ENCODE measurements around the gene VPS26B.
"Not testable (repeated sequence)": the region's sequence is repeated elsewhere in the genome, so short reads cannot be mapped to it uniquely, and the experiment has no call there.

The VPS26B gene

DNA sequence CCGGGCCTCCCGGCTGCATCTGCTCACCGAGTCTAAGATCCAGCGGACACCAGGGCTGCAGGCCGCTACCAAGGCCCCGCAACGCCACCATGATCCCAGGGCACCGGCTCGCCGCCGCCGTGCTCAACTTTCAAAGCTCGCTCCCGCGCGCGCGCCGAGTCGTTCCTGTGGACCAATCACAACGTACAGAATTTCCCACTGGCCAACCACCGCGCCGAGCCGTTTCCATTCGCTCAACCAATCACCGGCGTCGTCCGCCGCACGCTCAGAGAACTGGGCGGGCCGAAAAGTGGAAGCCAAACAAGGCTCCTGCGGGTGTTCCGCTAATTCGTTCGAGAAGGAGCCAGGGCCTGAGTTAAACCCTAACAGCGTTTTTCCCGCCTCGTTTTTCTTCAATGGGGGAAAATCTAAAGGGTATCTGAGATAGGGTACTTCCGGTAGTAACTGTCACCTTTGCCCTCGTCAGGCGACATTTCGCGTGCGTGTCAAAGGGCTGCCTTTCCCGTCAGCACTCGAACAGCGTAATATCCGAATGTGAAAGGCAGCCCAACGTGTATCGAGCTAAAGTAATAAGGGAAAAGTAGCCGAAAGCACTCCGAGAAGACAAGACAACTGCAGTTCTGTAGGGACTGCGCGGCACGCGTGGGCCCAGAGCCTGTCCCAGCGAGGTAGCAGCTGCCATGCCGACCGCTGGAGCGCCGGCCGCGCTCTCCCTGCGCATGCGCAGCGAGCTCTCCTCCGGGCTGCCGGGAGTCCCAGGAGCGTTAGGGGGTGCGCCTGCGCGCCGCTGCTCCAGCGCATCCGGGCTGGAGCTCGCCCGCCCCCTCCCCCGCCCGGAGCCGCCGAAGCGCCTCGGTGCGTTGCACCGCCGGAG lies at the start of gene VPS26B, which contains the start of gene NCAPD3:
Gene VPS26B, plus strand, starts transcription at position 836 of the 874 bp plus-strand sequence. CDS start 452 bp downstream, outside the sequence.
Gene NCAPD3, minus strand, starts transcription at position 132 of the 874 bp plus-strand sequence. Its CDS starts 41 bp downstream, at position 91.
- peak within 1 kb of the TSS; percentile 83 for H3K4me3 ChIP-seq (ENCODE audit: low read depth, low read length)
- peak; percentile 99 for DNase-seq (ENCODE audit: low read depth)
- no peak for TF ChIP-seq CTCF (IDR thresholded peaks at IDR 0.05; ENCODE audit: low read depth, low read length)
- peak; percentile 100 for TF ChIP-seq POLR2A (IDR thresholded peaks at IDR 0.05; ENCODE audit: extremely low read depth, insufficient read length)
- TF ChIP-seq MAX (IDR thresholded peaks at IDR 0.05; ENCODE audit: low read depth, low read length) = peak; percentile 75
- TF ChIP-seq MYC (IDR thresholded peaks at IDR 0.05; ENCODE audit: low read depth, low read length) = peak; percentile 62; the same call in 1 of the 2 replicates

- TF ChIP-seq MAX (IDR thresholded peaks at IDR 0.05; ENCODE audit: low read depth, low read length) (no peak), POLR2A (IDR thresholded peaks at IDR 0.05; ENCODE audit: extremely low read depth, insufficient read length) (no peak), CTCF (IDR thresholded peaks at IDR 0.05; ENCODE audit: low read depth, low read length) (no peak), MYC (IDR thresholded peaks at IDR 0.05; ENCODE audit: low read depth, low read length) (no peak)
- no peak for DNase-seq (ENCODE audit: low read depth)
- H3K4me3 ChIP-seq (ENCODE audit: low read depth, low read length) = no peak overlapping the region
Measured at GRCh38 chr11:134176284-134176683, 48.2 kb upstream of the VPS26B start.

GRCh38 chr11:134178032-134178674 lies 46.3 kb upstream of the VPS26B start:
- no peak overlapping the region for H3K4me3 ChIP-seq (ENCODE audit: low read depth, low read length)
- TF ChIP-seq MAX (IDR thresholded peaks at IDR 0.05; ENCODE audit: low read depth, low read length) = no peak
- TF ChIP-seq MYC (IDR thresholded peaks at IDR 0.05; ENCODE audit: low read depth, low read length) = no peak
- TF ChIP-seq POLR2A (IDR thresholded peaks at IDR 0.05; ENCODE audit: extremely low read depth, insufficient read length) = no peak
- no peak for TF ChIP-seq CTCF (IDR thresholded peaks at IDR 0.05; ENCODE audit: low read depth, low read length)

GRCh38 chr11:134181707-134182106 lies 42.8 kb upstream of the VPS26B start:
- DNase-seq (ENCODE audit: low read depth) = no peak
- H3K4me3 ChIP-seq (ENCODE audit: low read depth, low read length) = no peak overlapping the region
- no peak for TF ChIP-seq CTCF (IDR thresholded peaks at IDR 0.05; ENCODE audit: low read depth, low read length)
- TF ChIP-seq MAX (IDR thresholded peaks at IDR 0.05; ENCODE audit: low read depth, low read length) = no peak
- no peak for TF ChIP-seq MYC (IDR thresholded peaks at IDR 0.05; ENCODE audit: low read depth, low read length)
- TF ChIP-seq POLR2A (IDR thresholded peaks at IDR 0.05; ENCODE audit: extremely low read depth, insufficient read length) = no peak

More at GRCh38 chr11:134178032-134178674, 46.3 kb upstream of the VPS26B start:
- no peak for DNase-seq (ENCODE audit: low read depth)

- not testable (repeated sequence) for DNase-seq (ENCODE audit: low read depth); H3K4me3 ChIP-seq (ENCODE audit: low read depth, low read length)
Measured at GRCh38 chr11:134188092-134188491, 36.4 kb upstream of the VPS26B start.

- TF ChIP-seq MAX (IDR thresholded peaks at IDR 0.05; ENCODE audit: low read depth, low read length) (no peak), POLR2A (IDR thresholded peaks at IDR 0.05; ENCODE audit: extremely low read depth, insufficient read length) (no peak), CTCF (IDR thresholded peaks at IDR 0.05; ENCODE audit: low read depth, low read length) (no peak), MYC (IDR thresholded peaks at IDR 0.05; ENCODE audit: low read depth, low read length) (no peak)
- no peak for DNase-seq (ENCODE audit: low read depth)
- no peak overlapping the region for H3K4me3 ChIP-seq (ENCODE audit: low read depth, low read length)
Measured at GRCh38 chr11:134196756-134197155, 27.7 kb upstream of the VPS26B start.

All from NB4 (cell line).